GM19463 (cell line): ENCODE results near the gene KRT5.

Source experiments
- ATAC-seq: cut with Tn5 transposase; IDR thresholded peaks from one replicate; pipeline ENCODE4 v1.9.1; 2021; ENCODE audit warnings: mild to moderate bottlenecking, moderate library complexity; ENCODE audit not compliant: unreplicated experiment

KRT5 gene

GRCh38 chr12:52519826-52520662 is at the start of gene KRT5:
TSS of gene KRT5 (minus strand) at chr12:52520394. CDS start at chr12:52520296, 98 bp downstream.
- no peak for ATAC-seq

- ATAC-seq: no peak
These were observed 47.9 kb upstream of the KRT5 start for GRCh38 chr12:52568111-52568510.

- no peak for ATAC-seq
These were observed 46.7 kb upstream of the KRT5 start for GRCh38 chr12:52566847-52567291.

GRCh38 chr12:52564582-52564981 is 44.4 kb upstream of the KRT5 start:
- ATAC-seq: no peak

GRCh38 chr12:52561880-52562449 is 41.8 kb upstream of the KRT5 start:
- ATAC-seq: no peak

- ATAC-seq: no peak
These were observed 39.8 kb upstream of the KRT5 start for GRCh38 chr12:52559979-52560378.

GRCh38 chr12:52558781-52559445 is 38.7 kb upstream of the KRT5 start:
- ATAC-seq: no peak

GRCh38 chr12:52557476-52557875 is 37.3 kb upstream of the KRT5 start:
- ATAC-seq: no peak

GRCh38 chr12:52555577-52555976 is 35.4 kb upstream of the KRT5 start:
- no peak for ATAC-seq

- ATAC-seq: no peak
These were observed 32.5 kb upstream of the KRT5 start, which contains the start of gene KRT71 for GRCh38 chr12:52552681-52553195. TSS of gene KRT71 (minus strand) at chr12:52553145. CDS start at chr12:52553077, 68 bp downstream.

- ATAC-seq: no peak
These were observed 31.9 kb upstream of the KRT5 start for GRCh38 chr12:52552055-52552454.

GRCh38 chr12:52551216-52551865 is 31.1 kb upstream of the KRT5 start:
- ATAC-seq: no peak

- ATAC-seq: no peak
These were observed 25.9 kb upstream of the KRT5 start for GRCh38 chr12:52546126-52546525.

- no peak for ATAC-seq
These were observed 24.0 kb upstream of the KRT5 start for GRCh38 chr12:52543985-52544883.

- no peak for ATAC-seq
These were observed 22.7 kb upstream of the KRT5 start for GRCh38 chr12:52542785-52543318.

- no peak for ATAC-seq
These were observed 22.0 kb upstream of the KRT5 start for GRCh38 chr12:52542157-52542556.

GRCh38 chr12:52541709-52542108 is 21.5 kb upstream of the KRT5 start:
- ATAC-seq: no peak

GRCh38 chr12:52540531-52540930 is 20.3 kb upstream of the KRT5 start:
- no peak for ATAC-seq

GRCh38 chr12:52539821-52540173 is 19.6 kb upstream of the KRT5 start:
- ATAC-seq: no peak
